Common myeloid progenitor, CD34-positive (primary cell): ENCODE measurements around the gene RHOXF1.
"Not testable (repeated sequence)": the region's sequence is repeated elsewhere in the genome, so short reads cannot be mapped to it uniquely, and the experiment has no call there.

Source experiments
- CTCF ChIA-PET: fragments of 350-600 bp; sonication (Branson Sonifier 250); formaldehyde crosslinking; loops from one replicate; lab custom pipeline; 2021; ENCODE audit warnings: antibody characterized with exemption; lab: Charles Lee
- POLR2A ChIA-PET: fragments of 350-600 bp; sonication (Branson Sonifier 250); formaldehyde crosslinking; loops from one replicate; lab custom pipeline; 2021; ENCODE audit warnings: antibody characterized with exemption; lab: Charles Lee
- DNase-seq, 3 donors: peaks; one replicate each; pipeline versions ENCODE4 v3.0.0 to v3.0.0-alpha.2; 2013
- H3K27ac ChIP-seq, 2 experiments: 1 replicate in 1 of 2; 2 replicates in 1 of 2; pipeline ENCODE4 v1.7.0; 2013; ENCODE audit warnings: inconsistent platforms in 2 of 2, low read length in 2 of 2, mild to moderate bottlenecking in 2 of 2, low read depth in 1 of 2, moderate library complexity in 1 of 2; ENCODE audit not compliant: severe bottlenecking in 2 of 2, insufficient read depth in 1 of 2, poor library complexity in 1 of 2
- H3K27me3 ChIP-seq, 5 experiments: replicated peaks in 2 of 5; 1 replicate in 3 of 5; 2 replicates in 2 of 5; pipeline versions ENCODE4 v1.6.1 to v1.7.0; 2013; ENCODE audit warnings: low read length in 4 of 5, mild to moderate bottlenecking in 2 of 5, moderate library complexity in 2 of 5, inconsistent platforms in 1 of 5; ENCODE audit not compliant: insufficient read depth in 5 of 5, control insufficient read depth in 4 of 5
- H3K36me3 ChIP-seq, 4 experiments: 1 replicate in 2 of 4; 2 replicates in 2 of 4; pipeline versions ENCODE4 v1.6.1 to v1.7.0; 2013; ENCODE audit warnings: low read length in 3 of 4, control low read depth in 1 of 4, mild to moderate bottlenecking in 1 of 4; ENCODE audit not compliant: control insufficient read depth in 4 of 4, insufficient read depth in 4 of 4
- H3K4me1 ChIP-seq, 4 experiments: 1 replicate in 3 of 4; 2 replicates in 1 of 4; pipeline versions ENCODE4 v1.6.1 to v1.7.1; 2013; ENCODE audit warnings: low read length in 3 of 4, mild to moderate bottlenecking in 3 of 4, control low read depth in 1 of 4, inconsistent platforms in 1 of 4, moderate library complexity in 1 of 4; ENCODE audit not compliant: control insufficient read depth in 4 of 4, insufficient read depth in 4 of 4; ENCODE audit errors: control extremely low read depth in 1 of 4
- H3K4me3 ChIP-seq, 7 experiments: 1 replicate in 4 of 7; 2 replicates in 3 of 7; pipeline versions ENCODE4 v1.5.1 to v1.7.0; 2013; ENCODE audit warnings: mild to moderate bottlenecking in 7 of 7, low read length in 6 of 7, moderate library complexity in 6 of 7, inconsistent platforms in 2 of 7, low read depth in 2 of 7, control low read depth in 1 of 7; ENCODE audit not compliant: insufficient read depth in 4 of 7, control insufficient read depth in 1 of 7; ENCODE audit errors: extremely low read depth in 1 of 7
- H3K9me3 ChIP-seq, 5 experiments: 1 replicate in 4 of 5; 2 replicates in 1 of 5; pipeline versions ENCODE4 v1.6.1 to v1.7.1; 2013; ENCODE audit warnings: low read length in 4 of 5, mild to moderate bottlenecking in 2 of 5, inconsistent platforms in 1 of 5, low read depth in 1 of 5, moderate library complexity in 1 of 5; ENCODE audit not compliant: control insufficient read depth in 4 of 5, insufficient read depth in 2 of 5; ENCODE audit errors: control extremely low read depth in 1 of 5
- WGBS: methylation state at CpG from one replicate; pipeline ENCODE4 v1.1.5; 2013; ENCODE audit not compliant: insufficient coverage; 5-methylcytosine and 5-hydroxymethylcytosine counted together

Gene RHOXF1

GRCh38 chrX:120087289-120088017 is 28.3 kb downstream of the RHOXF1 start:
- no peak for DNase-seq
- POLR2A ChIA-PET = no interaction called here
- Histone ChIP-seq H3K27me3 (no peaks in the 10 kb centered on the region), H3K4me1 (no peaks in the 10 kb centered on the region), H3K4me3 (no peak overlapping the region), H3K36me3 (no peaks in the 10 kb centered on the region), H3K27ac (no peak overlapping the region), H3K9me3 (no peaks in the 10 kb centered on the region)
- CTCF ChIA-PET = interaction anchor here (0.8 kb wide), 1 partner anchor 24 kb away, joined by 3 read pairs; no protein-coding TSS in a partner anchor
- WGBS = 88% methylated on average over 10 of the region's 10 CpGs

- DNase-seq, H3K27me3 ChIP-seq, POLR2A ChIA-PET, CTCF ChIA-PET, H3K27ac ChIP-seq, H3K36me3 ChIP-seq, H3K4me1 ChIP-seq, H3K9me3 ChIP-seq, H3K4me3 ChIP-seq: not testable (repeated sequence)
- WGBS = no CpG with 5 or more reads among the region's 12 CpGs
Measured at GRCh38 chrX:120085553-120086185, 30.0 kb downstream of the RHOXF1 start.

- H3K36me3 ChIP-seq, DNase-seq, H3K27ac ChIP-seq, H3K4me1 ChIP-seq, H3K9me3 ChIP-seq, H3K4me3 ChIP-seq, CTCF ChIA-PET, POLR2A ChIA-PET, H3K27me3 ChIP-seq: not testable (repeated sequence)
- WGBS = no CpG with 5 or more reads among the region's 15 CpGs
Measured at GRCh38 chrX:120077590-120077989, 38.1 kb downstream of the RHOXF1 start, which contains the start of gene RHOXF2B. Gene RHOXF2B, minus strand, starts transcription at chrX:120077690. Its CDS starts 138 bp downstream, at chrX:120077552.

GRCh38 chrX:120066169-120066568 is 49.5 kb downstream of the RHOXF1 start:
- H3K9me3 ChIP-seq, CTCF ChIA-PET, H3K36me3 ChIP-seq, H3K27ac ChIP-seq, H3K27me3 ChIP-seq, H3K4me1 ChIP-seq, H3K4me3 ChIP-seq, POLR2A ChIA-PET, DNase-seq: not testable (repeated sequence)
- no CpG with 5 or more reads among the region's 1 CpG for WGBS
